IMR-90 (cell line): ENCODE measurements around the gene PHETA1. TPM values are rescaled to one million over a fixed set of nuclear protein-coding genes. Genes with fewer than 3 reads are reported as not detected.

Experiments used
- ATAC-seq: fragments of 200-7000 bp; cut with Tn5 transposase; 2 replicates; pipeline ENCODE4 v1.9.1; 2020; ENCODE audit warnings: low read depth, mild to moderate bottlenecking, moderate library complexity
- BruUV-seq: library from RNA; stranded (reverse); fragments of 400-500 nt; replicated peaks from 2 replicates; lab custom pipeline; 2021; lab: Mats Ljungman, UMichigan
- CTCF ChIA-PET: fragments of 300-600 bp; formaldehyde crosslinking; extraction: SDS; loops from one replicate; lab custom pipeline; 2021; ENCODE audit warnings: antibody characterized with exemption; lab: Yijun Ruan, JAX
- POLR2A ChIA-PET: fragments of 300-600 bp; sonication (Branson Sonifier 250); formaldehyde crosslinking; loops from one replicate; lab custom pipeline; 2022; ENCODE audit warnings: antibody characterized with exemption; ENCODE audit not compliant: unreplicated experiment; lab: Charles Lee
- DNase-seq: peaks from one replicate; pipeline ENCODE4 v3.0.0; 2013
- H2AFZ ChIP-seq: replicated peaks from 2 replicates; pipeline ENCODE3; 2013; ENCODE audit warnings: low read length, mild to moderate bottlenecking; ENCODE audit not compliant: poor library complexity
- H2AK5ac ChIP-seq: 2 replicates; pipeline ENCODE4 v1.6.1; 2013; ENCODE audit warnings: low read depth, low read length, inconsistent platforms
- H2AK9ac ChIP-seq: replicated peaks from 2 replicates; pipeline ENCODE3; 2013; ENCODE audit warnings: mild to moderate bottlenecking, low read depth, low read length, moderate library complexity; ENCODE audit not compliant: poor library complexity
- H2BK120ac ChIP-seq: 2 replicates; pipeline ENCODE4 v1.6.1; 2013; ENCODE audit warnings: low read depth, low read length, inconsistent platforms
- H2BK15ac ChIP-seq: 3 replicates; pipeline ENCODE4 v1.6.1; 2013; ENCODE audit warnings: low read depth, low read length, inconsistent platforms
- H2BK20ac ChIP-seq: 2 replicates; pipeline ENCODE4 v1.6.1; 2013; ENCODE audit warnings: low read depth, mild to moderate bottlenecking, inconsistent platforms, low read length, moderate library complexity
- H2BK5ac ChIP-seq: 2 replicates; pipeline ENCODE4 v1.6.1; 2013; ENCODE audit warnings: mild to moderate bottlenecking, low read depth, low read length, inconsistent platforms; ENCODE audit not compliant: poor library complexity, severe bottlenecking
- H3K14ac ChIP-seq: replicated peaks from 2 replicates; pipeline ENCODE4 v1.6.1; 2013; ENCODE audit warnings: low read depth, low read length, inconsistent platforms
- H3K18ac ChIP-seq: 2 replicates; pipeline ENCODE4 v1.6.1; 2013; ENCODE audit warnings: low read depth, low read length, control low read depth
- H3K23ac ChIP-seq: 2 replicates; pipeline ENCODE4 v1.6.1; 2013; ENCODE audit warnings: low read depth, low read length, inconsistent platforms
- H3K27ac ChIP-seq: 2 replicates; pipeline ENCODE4 v1.5.1; 2013; ENCODE audit warnings: mild to moderate bottlenecking, control low read depth, low read length; ENCODE audit not compliant: insufficient read depth
- H3K27me3 ChIP-seq: 2 replicates; pipeline ENCODE4 v1.6.1; 2013; ENCODE audit warnings: low read length; ENCODE audit not compliant: control insufficient read depth, insufficient read depth
- H3K36me3 ChIP-seq: 2 replicates; pipeline ENCODE4 v1.6.1; 2013; ENCODE audit warnings: low read length, mixed read lengths; ENCODE audit not compliant: control insufficient read depth, insufficient read depth
- H3K4ac ChIP-seq: 2 replicates; pipeline ENCODE4 v1.6.1; 2013; ENCODE audit warnings: low read depth, low read length, inconsistent platforms
- H3K4me1 ChIP-seq: 2 replicates; pipeline ENCODE4 v1.6.1; 2013; ENCODE audit warnings: low read length, mixed read lengths; ENCODE audit not compliant: control insufficient read depth, insufficient read depth
- H3K4me2 ChIP-seq: 2 replicates; pipeline ENCODE4 v1.6.1; 2013; ENCODE audit warnings: low read depth, mild to moderate bottlenecking, control low read depth, low read length, moderate library complexity
- H3K4me3 ChIP-seq: 2 replicates; pipeline ENCODE4 v1.5.1; 2013; ENCODE audit warnings: low read depth, mild to moderate bottlenecking, control low read depth, low read length, moderate library complexity; ENCODE audit not compliant: insufficient read depth
- H3K56ac ChIP-seq: 2 replicates; pipeline ENCODE4 v1.6.1; 2013; ENCODE audit warnings: low read length, inconsistent platforms; ENCODE audit not compliant: insufficient read depth; ENCODE audit errors: extremely low read depth
- H3K79me1 ChIP-seq, 2 experiments: 2 replicates each; pipeline ENCODE4 v1.6.1; 2013; ENCODE audit warnings: low read length in 2 of 2, inconsistent platforms in 1 of 2, low read depth in 1 of 2
- H3K9ac ChIP-seq: 2 replicates; pipeline ENCODE4 v1.6.1; 2013; ENCODE audit warnings: low read depth, low read length, control low read depth
- H3K9me1 ChIP-seq: 2 replicates; pipeline ENCODE4 v1.6.1; 2013; ENCODE audit warnings: low read length, inconsistent platforms; ENCODE audit not compliant: insufficient read depth
- H3K9me3 ChIP-seq: 2 replicates; pipeline ENCODE4 v1.6.1; 2013; ENCODE audit warnings: low read length; ENCODE audit not compliant: control insufficient read depth, insufficient read depth
- H4K20me1 ChIP-seq: 2 replicates; pipeline ENCODE4 v1.6.1; 2013; ENCODE audit warnings: low read length, inconsistent platforms; ENCODE audit not compliant: insufficient read depth
- H4K5ac ChIP-seq: 2 replicates; pipeline ENCODE4 v1.6.1; 2013; ENCODE audit warnings: mild to moderate bottlenecking, low read depth, low read length, control low read depth
- H4K8ac ChIP-seq, 2 experiments: 2 replicates each; pipeline ENCODE4 v1.6.1; 2013; ENCODE audit warnings: low read depth in 2 of 2, low read length in 2 of 2, control low read depth in 1 of 2, inconsistent platforms in 1 of 2
- H4K91ac ChIP-seq: 2 replicates; pipeline ENCODE4 v1.6.1; 2013; ENCODE audit warnings: low read depth, low read length, inconsistent platforms; ENCODE audit not compliant: insufficient read depth
- CEBPB ChIP-seq: IDR thresholded peaks from 2 replicates; pipeline ENCODE4 v1.6.1; 2012; ENCODE audit warnings: low read depth, low read length, improper control_type of control experiment
- CHD1 ChIP-seq: IDR thresholded peaks from 2 replicates; pipeline ENCODE4 v1.6.1; 2012; ENCODE audit warnings: low read depth, low read length, improper control_type of control experiment
- FOS ChIP-seq: fragments of 150-350 bp; IDR thresholded peaks from 2 replicates; pipeline ENCODE4 v1.6.1; 2016; ENCODE audit warnings: low read depth, low read length
- POLR2A ChIP-seq: IDR thresholded peaks from 2 replicates; pipeline ENCODE4 v1.6.1; 2012; ENCODE audit warnings: mild to moderate bottlenecking, low read depth, low read length
- RAD21 ChIP-seq: IDR thresholded peaks from 2 replicates; pipeline ENCODE4 v1.6.1; 2012; ENCODE audit warnings: low read length, improper control_type of control experiment
- RCOR1 ChIP-seq: IDR thresholded peaks from 2 replicates; pipeline ENCODE4 v1.6.1; 2012; ENCODE audit warnings: mild to moderate bottlenecking, low read length, improper control_type of control experiment; ENCODE audit not compliant: insufficient replicate concordance
- RFX5 ChIP-seq: IDR thresholded peaks from 2 replicates; pipeline ENCODE4 v1.8.0; 2012; ENCODE audit warnings: low read depth, mild to moderate bottlenecking, low read length, moderate library complexity
- SMC3 ChIP-seq: fragments of 150-350 bp; IDR thresholded peaks from 2 replicates; pipeline ENCODE4 v1.6.1; 2016; ENCODE audit warnings: low read depth, mild to moderate bottlenecking, antibody characterized with exemption, low read length, moderate library complexity
- WGBS, 2 experiments: methylation state at CpG; one replicate each; pipeline versions ENCODE4 v1.1.5 to v1.1.7; 2013; ENCODE audit warnings: missing lambda C conversion rate in 2 of 2; ENCODE audit not compliant: insufficient read length in 1 of 2; ENCODE audit errors: extremely low coverage in 2 of 2; 5-methylcytosine and 5-hydroxymethylcytosine counted together
- dilution Hi-C: fragments of 300-500 bp; cut with HindIII; formaldehyde crosslinking; loops from one replicate; pipeline ENCODE4 v1.14.3; 2018; ENCODE audit warnings: low sequenced_read_pairs; ENCODE audit not compliant: unreplicated experiment
- in situ Hi-C: fragments of 300-500 bp; cut with MboI; formaldehyde crosslinking; loops from 3 replicates; pipeline ENCODE4 v1.14.3; 2019; ENCODE audit warnings: low sequenced_read_pairs, inconsistent platforms, mixed read lengths
- intact Hi-C: fragments of 100-400 bp; cut with micrococcal nuclease; formaldehyde crosslinking; loops from 2 replicates; pipeline ENCODE4 v1.10.0; 2022
- polyA plus RNA-seq, 3 experiments: library from polyadenylated mRNA; depleted of rRNA; stranded (reverse); fragments of >200 nt; gene quantifications; 2 replicates each; pipeline ENCODE4 v1.2.3, GENCODE V29; 2012; ENCODE audit warnings: low replicate concordance in 1 of 3
- total RNA-seq: library from RNA; depleted of rRNA; stranded (reverse); fragments of >200 nt; gene quantifications from 2 replicates; pipeline ENCODE4 v1.2.3, GENCODE V29; 2012
- TF ChIP-seq, protein P1 (sequence below): fragments of 150-350 bp; IDR thresholded peaks from 2 replicates; pipeline ENCODE4 v1.6.1; 2016; ENCODE audit warnings: low read depth, mild to moderate bottlenecking, low read length, moderate library complexity, borderline replicate concordance
- TF ChIP-seq, protein P2 (sequence below): conservative IDR thresholded peaks from 2 replicates; pipeline ENCODE4 v1.5.1; 2012; ENCODE audit warnings: mild to moderate bottlenecking, low read depth, low read length, improper control_type of control experiment

PHETA1 gene
- total and polyA plus RNA-seq, 2 of the 4 experiments (the other 2 are of a cell fraction): 3.2 to 6.6 TPM

DNA sequence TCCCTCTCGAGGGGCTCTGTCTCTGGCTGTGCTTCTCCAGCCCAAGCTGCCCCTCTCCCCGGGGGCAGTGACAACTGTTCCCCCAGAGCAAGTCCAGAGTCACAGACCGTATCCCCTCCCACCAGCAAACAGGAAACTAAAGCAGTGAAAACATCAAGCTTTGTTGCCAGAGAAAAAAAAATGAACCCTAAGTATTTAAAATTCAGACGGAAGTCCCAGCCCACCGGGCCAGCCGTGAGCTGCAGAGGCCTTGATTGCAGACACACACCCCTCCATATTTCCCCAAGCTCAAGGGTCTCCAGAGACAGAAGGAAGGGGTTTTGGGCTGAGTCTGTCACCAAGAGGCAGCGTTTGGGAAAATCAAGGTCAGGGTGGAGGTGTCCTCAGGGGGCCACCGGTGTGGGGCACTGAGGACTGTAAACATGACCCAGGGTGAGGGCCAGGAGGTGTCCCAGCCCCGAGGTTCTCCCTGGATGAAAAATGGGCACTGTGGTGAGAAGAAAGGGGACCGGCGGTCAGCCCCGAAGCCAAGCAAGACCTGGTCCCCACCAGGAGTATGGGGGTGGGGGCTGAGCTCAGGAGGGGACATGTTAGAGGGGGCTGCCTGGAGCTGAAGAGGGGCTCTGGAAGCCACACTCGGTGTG lies 7.7 kb downstream of the PHETA1 start:
- H2AK9ac ChIP-seq: peak overlapping the region; percentile 65
- no peak overlapping the region for H3K18ac ChIP-seq
- H3K9me3 ChIP-seq: no peaks in the 10 kb centered on the region
- peaks cover 17% of the 10 kb centered on the region for H3K36me3 ChIP-seq
- H3K4me3 ChIP-seq: no peak overlapping the region
- intact Hi-C loops (no loop called here), dilution Hi-C loops (no loop called here), in situ Hi-C loops (no loop called here)
- no peak overlapping the region for H3K4me2 ChIP-seq
- peaks cover 0 to 16% of the 10 kb centered on the region in 2 experiments; a peak in 2 of 4 replicates for H3K79me1 ChIP-seq
- no peak overlapping the region for H3K27ac ChIP-seq
- WGBS, 2 experiments: 66% methylated on average over 6 of the region's 13 CpGs; no CpG with 5 or more reads in 1 of the 2 experiments
- H4K91ac ChIP-seq: no peak overlapping the region
- no peak overlapping the region for H4K8ac ChIP-seq
- ChIA-PET CTCF (no interaction called here), POLR2A (no interaction called here)
- no peak overlapping the region for H2BK15ac ChIP-seq
- no peak for TF ChIP-seq SMC3
- no peak for TF ChIP-seq CEBPB
- no peak for TF ChIP-seq CHD1
- no peak for TF ChIP-seq RCOR1
- no peak for TF ChIP-seq RFX5
- TF ChIP-seq RAD21: no peak
- no peak for TF ChIP-seq POLR2A
- no peak for TF ChIP-seq FOS
- TF ChIP-seq, protein P1, sequence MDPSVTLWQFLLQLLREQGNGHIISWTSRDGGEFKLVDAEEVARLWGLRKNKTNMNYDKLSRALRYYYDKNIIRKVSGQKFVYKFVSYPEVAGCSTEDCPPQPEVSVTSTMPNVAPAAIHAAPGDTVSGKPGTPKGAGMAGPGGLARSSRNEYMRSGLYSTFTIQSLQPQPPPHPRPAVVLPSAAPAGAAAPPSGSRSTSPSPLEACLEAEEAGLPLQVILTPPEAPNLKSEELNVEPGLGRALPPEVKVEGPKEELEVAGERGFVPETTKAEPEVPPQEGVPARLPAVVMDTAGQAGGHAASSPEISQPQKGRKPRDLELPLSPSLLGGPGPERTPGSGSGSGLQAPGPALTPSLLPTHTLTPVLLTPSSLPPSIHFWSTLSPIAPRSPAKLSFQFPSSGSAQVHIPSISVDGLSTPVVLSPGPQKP: no peak
- TF ChIP-seq, protein P2, sequence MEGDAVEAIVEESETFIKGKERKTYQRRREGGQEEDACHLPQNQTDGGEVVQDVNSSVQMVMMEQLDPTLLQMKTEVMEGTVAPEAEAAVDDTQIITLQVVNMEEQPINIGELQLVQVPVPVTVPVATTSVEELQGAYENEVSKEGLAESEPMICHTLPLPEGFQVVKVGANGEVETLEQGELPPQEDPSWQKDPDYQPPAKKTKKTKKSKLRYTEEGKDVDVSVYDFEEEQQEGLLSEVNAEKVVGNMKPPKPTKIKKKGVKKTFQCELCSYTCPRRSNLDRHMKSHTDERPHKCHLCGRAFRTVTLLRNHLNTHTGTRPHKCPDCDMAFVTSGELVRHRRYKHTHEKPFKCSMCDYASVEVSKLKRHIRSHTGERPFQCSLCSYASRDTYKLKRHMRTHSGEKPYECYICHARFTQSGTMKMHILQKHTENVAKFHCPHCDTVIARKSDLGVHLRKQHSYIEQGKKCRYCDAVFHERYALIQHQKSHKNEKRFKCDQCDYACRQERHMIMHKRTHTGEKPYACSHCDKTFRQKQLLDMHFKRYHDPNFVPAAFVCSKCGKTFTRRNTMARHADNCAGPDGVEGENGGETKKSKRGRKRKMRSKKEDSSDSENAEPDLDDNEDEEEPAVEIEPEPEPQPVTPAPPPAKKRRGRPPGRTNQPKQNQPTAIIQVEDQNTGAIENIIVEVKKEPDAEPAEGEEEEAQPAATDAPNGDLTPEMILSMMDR: no peak
- H3K4me1 ChIP-seq: 0 out of 2 replicates have a peak, but pooled peaks cover 2% of the 10 kb centered on the region
- H2BK20ac ChIP-seq: no peak overlapping the region
- H3K56ac ChIP-seq: no peak overlapping the region
- no peaks in the 10 kb centered on the region for H4K20me1 ChIP-seq
- ATAC-seq (no peak), DNase-seq (no peak)
- H3K27me3 ChIP-seq: no peaks in the 10 kb centered on the region; the same call in 1 of the 2 replicates
- no peak overlapping the region for H2AFZ ChIP-seq
- no peak overlapping the region for H3K4ac ChIP-seq
- H3K23ac ChIP-seq: no peak overlapping the region
- BruUV-seq: no TSS peak
- H2BK120ac ChIP-seq: no peak overlapping the region
- H2BK5ac ChIP-seq: no peak overlapping the region
- H4K5ac ChIP-seq: no peak overlapping the region
- no peak overlapping the region for H3K9ac ChIP-seq
- no peak overlapping the region for H2AK5ac ChIP-seq
- H3K9me1 ChIP-seq: 0 out of 2 replicates have a peak, but pooled peaks cover 6% of the 10 kb centered on the region
- no peak overlapping the region for H3K14ac ChIP-seq
